ENCODE results near the gene DPM2.

DPM2 gene

GRCh38 chr9:127920794-127921193 lies 16.9 kb downstream of the DPM2 start:
- DNase-seq (ENCODE audit: low read depth in 2 of 3, low spot score in 1 of 3) = no peak

GRCh38 chr9:127919253-127919815 lies 18.3 kb downstream of the DPM2 start:
- DNase-seq (ENCODE audit: low read depth in 2 of 3, low spot score in 1 of 3) = no peak

- DNase-seq (ENCODE audit: low read depth in 2 of 3, low spot score in 1 of 3) = no peak
These were observed 19.2 kb downstream of the DPM2 start for GRCh38 chr9:127918183-127919107.

- DNase-seq (ENCODE audit: low read depth in 2 of 3, low spot score in 1 of 3) = no peak
These were observed 20.1 kb downstream of the DPM2 start for GRCh38 chr9:127917603-127918002.

GRCh38 chr9:127916720-127917581 lies 20.7 kb downstream of the DPM2 start, which contains the start of gene ST6GALNAC4:
Gene ST6GALNAC4 (minus strand): TSS chr9:127917041. CDS start chr9:127916419, 622 bp downstream.
- DNase-seq (ENCODE audit: low read depth in 2 of 3, low spot score in 1 of 3) = peak; percentile 91 to 99 (median 95)

DNA sequence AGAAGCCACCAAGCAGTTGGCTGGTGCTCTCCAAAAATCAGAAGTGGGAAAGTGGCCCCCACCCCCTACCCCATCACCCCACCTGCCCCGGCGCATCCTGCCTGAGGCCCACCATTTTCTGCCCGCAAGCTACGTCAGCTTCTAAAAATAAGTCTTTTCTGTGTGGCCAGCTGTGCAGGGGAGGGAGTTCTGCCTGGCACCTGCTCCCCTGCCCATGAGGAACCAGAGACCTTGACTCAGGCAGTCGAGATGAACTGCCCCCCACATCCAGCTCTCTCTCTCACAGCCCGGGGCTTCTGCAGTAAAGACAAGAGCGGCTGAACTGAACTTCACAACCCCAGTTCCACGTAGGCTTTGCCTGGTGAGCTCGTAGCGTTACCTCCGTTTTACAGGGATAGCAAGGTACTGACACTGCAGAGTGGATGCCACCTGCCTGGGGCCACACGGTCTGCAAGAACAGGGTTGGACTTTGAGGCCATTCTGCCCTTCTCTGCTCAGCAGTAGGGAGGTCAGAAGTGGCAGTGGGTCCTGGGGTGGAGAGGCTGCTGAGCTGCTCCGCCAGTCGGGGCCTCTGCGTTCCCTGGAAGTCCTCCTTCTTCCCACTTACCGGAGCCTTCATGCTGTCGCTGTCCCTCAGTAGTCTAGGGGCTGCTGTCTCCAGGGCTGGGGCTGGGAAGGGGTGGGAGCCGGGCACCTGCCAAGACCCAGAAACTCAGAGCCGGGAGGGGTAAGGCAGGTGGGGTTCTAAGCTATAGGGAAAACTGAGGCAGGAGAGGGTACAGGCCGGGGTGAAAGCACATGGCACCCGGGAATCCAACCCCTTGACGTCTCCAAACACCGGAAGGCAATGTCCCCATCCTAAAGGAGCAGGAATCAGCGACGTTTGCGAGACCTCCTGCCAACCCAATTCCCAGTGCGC lies 21.6 kb downstream of the DPM2 start:
- no peak for DNase-seq (ENCODE audit: low read depth in 2 of 3, low spot score in 1 of 3)

DNA sequence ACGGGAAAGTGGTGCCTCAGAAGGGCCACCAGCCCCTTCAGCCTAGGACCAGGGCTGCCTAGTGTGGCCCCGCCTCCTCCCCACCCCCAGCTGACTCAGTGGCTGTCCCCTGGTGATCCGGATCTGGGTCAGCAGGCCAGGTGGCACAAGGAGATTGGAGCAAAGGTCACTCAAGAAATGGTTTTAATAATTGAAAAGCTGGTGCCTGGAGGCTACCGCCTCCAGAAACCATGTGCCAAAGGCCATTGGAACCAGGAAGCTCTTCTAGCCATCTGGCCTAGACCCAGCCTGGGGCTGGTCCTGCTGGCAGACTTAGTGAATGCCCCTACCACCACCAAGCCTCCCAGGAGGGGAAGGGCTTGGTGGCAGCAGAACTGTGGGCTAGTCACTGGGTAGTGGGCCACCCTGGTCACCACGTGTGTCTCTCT lies 22.3 kb downstream of the DPM2 start:
- DNase-seq (ENCODE audit: low read depth in 2 of 3, low spot score in 1 of 3) = no peak

- no peak for DNase-seq (ENCODE audit: low read depth in 2 of 3, low spot score in 1 of 3)
These were observed 24.0 kb downstream of the DPM2 start for GRCh38 chr9:127913682-127914081.

DNA sequence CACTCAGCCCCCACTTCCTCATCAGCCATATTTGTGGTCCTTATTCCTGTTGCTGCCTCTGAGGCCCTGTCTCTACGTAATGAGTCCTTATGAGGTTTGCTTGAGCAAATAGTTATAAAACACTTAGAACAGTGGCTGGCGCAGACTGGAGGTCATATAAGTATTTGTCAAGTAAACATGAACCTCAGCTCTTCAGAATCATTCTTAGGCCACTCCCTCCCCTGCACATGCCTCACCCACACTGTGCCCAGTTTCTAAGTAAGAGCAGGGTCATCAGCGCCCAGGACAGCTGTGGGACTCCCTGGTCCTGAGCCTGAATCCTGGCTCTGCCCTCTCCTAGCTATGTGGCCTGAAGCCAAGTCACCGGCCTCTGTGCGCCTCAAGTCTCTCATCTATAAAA lies 24.8 kb downstream of the DPM2 start:
- DNase-seq (ENCODE audit: low read depth in 2 of 3, low spot score in 1 of 3) = no peak

DNA sequence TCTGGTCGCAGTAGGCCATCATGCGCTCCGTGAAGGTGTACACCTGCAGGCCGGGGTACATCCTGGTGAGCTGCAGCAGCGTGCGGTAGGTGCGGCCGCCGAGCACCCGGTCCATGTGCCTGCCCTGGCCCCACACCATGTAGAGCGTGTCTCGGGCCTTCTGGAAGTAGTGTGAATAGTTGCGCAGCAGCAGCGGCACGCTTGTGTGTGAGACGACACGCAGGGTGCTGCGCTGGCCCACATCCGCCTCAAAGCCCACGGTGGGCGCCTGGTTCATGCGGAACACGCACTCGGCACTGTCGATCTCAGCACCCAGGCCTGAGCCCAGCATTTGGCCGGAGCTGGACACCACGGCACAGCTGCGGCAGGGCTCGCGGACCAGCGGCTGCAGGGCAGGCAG lies 25.4 kb downstream of the DPM2 start:
- DNase-seq (ENCODE audit: low read depth in 2 of 3, low spot score in 1 of 3) = no peak

GRCh38 chr9:127910613-127911205 lies 26.9 kb downstream of the DPM2 start:
- no peak for DNase-seq (ENCODE audit: low read depth in 2 of 3, low spot score in 1 of 3)

DNA sequence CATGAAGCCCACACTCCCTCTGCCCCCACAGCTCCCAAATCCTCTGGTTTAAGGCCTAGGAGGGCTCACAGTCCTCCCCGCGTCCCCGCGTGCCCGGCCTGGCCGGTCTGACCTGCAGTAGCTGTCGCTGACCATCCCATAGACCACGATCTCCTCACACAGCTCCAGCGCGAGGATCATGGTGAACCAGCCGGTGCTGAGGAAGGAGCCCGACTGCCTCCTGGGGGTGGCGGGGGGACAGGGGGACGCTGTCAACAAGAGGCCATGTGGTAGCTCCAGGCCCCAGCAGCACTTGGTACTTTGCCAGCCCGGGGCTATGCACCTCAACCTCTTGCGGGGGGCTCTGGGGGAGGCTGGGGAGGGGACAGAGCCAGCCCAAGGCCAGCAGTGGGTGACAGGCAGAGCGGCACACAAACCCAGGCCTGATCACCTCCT lies 27.8 kb downstream of the DPM2 start:
- no peak for DNase-seq (ENCODE audit: low read depth in 2 of 3, low spot score in 1 of 3)

DNA sequence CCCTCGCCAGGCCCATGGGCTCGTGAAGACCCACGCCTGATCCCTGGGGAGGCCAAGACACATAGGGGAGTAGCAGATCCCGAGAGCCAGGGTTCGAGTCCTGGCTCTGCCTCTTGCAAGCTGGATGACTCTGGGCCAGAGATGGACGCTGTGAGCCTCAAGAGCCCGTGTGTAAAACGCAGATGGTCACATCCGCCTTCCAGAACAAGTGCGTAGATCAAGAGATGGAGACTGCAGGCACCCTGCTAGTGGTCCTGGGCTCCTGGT lies 29.1 kb downstream of the DPM2 start:
- no peak for DNase-seq (ENCODE audit: low read depth in 2 of 3, low spot score in 1 of 3)

- DNase-seq (ENCODE audit: low read depth in 2 of 3, low spot score in 1 of 3) = no peak
These were observed 29.6 kb downstream of the DPM2 start for GRCh38 chr9:127907867-127908659.

- no peak for DNase-seq (ENCODE audit: low read depth in 2 of 3, low spot score in 1 of 3)
These were observed 31.9 kb downstream of the DPM2 start for GRCh38 chr9:127905788-127906191.

- no peak for DNase-seq (ENCODE audit: low read depth in 2 of 3, low spot score in 1 of 3)
These were observed 32.5 kb downstream of the DPM2 start for GRCh38 chr9:127905004-127905728.

GRCh38 chr9:127904561-127905003 lies 33.1 kb downstream of the DPM2 start:
- DNase-seq (ENCODE audit: low read depth in 2 of 3, low spot score in 1 of 3) = no peak

- DNase-seq (ENCODE audit: low read depth in 2 of 3, low spot score in 1 of 3) = peak; percentile 75 to 87 (median 84)
These were observed 33.8 kb downstream of the DPM2 start for GRCh38 chr9:127903557-127904475.

All from stimulated activated CD4-positive, alpha-beta T cell treated with anti-CD3 and anti-CD28 coated beads, Interleukin-12 subunit alpha, Interleukin-12 subunit beta, amount 100 ng/mL, for 48 hours (primary cell).